Esophagus squamous epithelium (tissue), 5 donors: ENCODE data around the gene CACNB1. TPM values are rescaled to one million over a fixed set of nuclear protein-coding genes. Genes with fewer than 3 reads are reported as not detected.

Experiments used
- DNase-seq: peaks from one replicate; lab custom pipeline; 2025; lab: John Stamatoyannopoulos, UW
- H3K27ac ChIP-seq, 4 donors: fragments of 200-600 bp; sonication (generic); one replicate each; pipeline ENCODE4 v1.5.1; 2016 to 2019; ENCODE audit warnings: mild to moderate bottlenecking in 1 of 4
- H3K27me3 ChIP-seq, 4 donors: fragments of 200-600 bp; sonication (generic); 1 replicate in 3 of 4; 2 replicates in 1 of 4; pipeline versions ENCODE4 v1.5.1 to v1.6.0; 2017 to 2021; ENCODE audit warnings: antibody characterized with exemption in 1 of 4
- H3K36me3 ChIP-seq, 3 donors: fragments of 200-600 bp; sonication (generic); one replicate each; pipeline ENCODE4 v1.5.1; 2016 to 2019
- H3K4me1 ChIP-seq, 3 donors: fragments of 200-600 bp; sonication (generic); one replicate each; pipeline ENCODE4 v1.5.1; 2017 to 2019
- H3K4me3 ChIP-seq, 4 donors: fragments of 200-600 bp; sonication (generic); 1 replicate in 3 of 4; 2 replicates in 1 of 4; pipeline ENCODE4 v1.5.1; 2016 to 2019; ENCODE audit warnings: mild to moderate bottlenecking in 2 of 4, moderate library complexity in 1 of 4
- H3K9me3 ChIP-seq, 3 donors: fragments of 200-600 bp; sonication (generic); one replicate each; pipeline ENCODE4 v1.5.1; 2016 to 2019
- CTCF ChIP-seq, 6 experiments: fragments of 450-650 bp in 4 of 6; fragments of 200-600 bp in 2 of 6; sonication (generic) in 2 of 6; IDR thresholded peaks; one replicate each; pipeline ENCODE4 v1.5.1; 2016 to 2019; ENCODE audit warnings: antibody characterized with exemption in 6 of 6, mild to moderate bottlenecking in 4 of 6, moderate library complexity in 4 of 6
- POLR2A ChIP-seq, 4 donors: fragments of 450-650 bp; IDR thresholded peaks; one replicate each; pipeline ENCODE4 v1.6.1; 2017; ENCODE audit warnings: antibody characterized with exemption in 4 of 4, mild to moderate bottlenecking in 4 of 4, moderate library complexity in 3 of 4
- WGBS, 2 donors: methylation state at CpG; one replicate each; pipeline ENCODE4 v1.1.5; 2018; 5-methylcytosine and 5-hydroxymethylcytosine counted together
- intact Hi-C: fragments of 100-400 bp; cut with DNase I; formaldehyde crosslinking; loops from one replicate; pipeline ENCODE4 v1.15.0; 2022
- total RNA-seq, 4 donors: library from RNA; depleted of rRNA; stranded (reverse); fragments of >200 nt; gene quantifications; one replicate each; pipeline ENCODE4 v1.1.0, GENCODE V29; 2016
- donor health status: DM: yes; HTN: yes; CAD: no.

Gene CACNB1
- total RNA-seq, 4 donors from 2014 or later: 0.53 to 3.6 (median 0.99) TPM

GRCh38 chr17:39204245-39204644 is 6.8 kb upstream of the CACNB1 start:
- peaks cover 28 to 42% (median 30%) of the 10 kb centered on the region in 3 donors for H3K36me3 ChIP-seq
- H3K4me3 ChIP-seq: no peak overlapping the region
- DNase-seq: no peak
- H3K27ac ChIP-seq: no peak overlapping the region
- H3K4me1 ChIP-seq: peaks cover 17 to 44% (median 24%) of the 10 kb centered on the region in 3 donors
- no peaks in the 10 kb centered on the region for H3K27me3 ChIP-seq
- TF ChIP-seq POLR2A (IDR thresholded peaks at IDR 0.05): no peak
- no peak for TF ChIP-seq CTCF (IDR thresholded peaks at IDR 0.05)
- 78% methylated on average over 8 of the region's 8 CpGs; no CpG with 5 or more reads in 1 of the 2 donors for WGBS, 2 donors
- H3K9me3 ChIP-seq: no peaks in the 10 kb centered on the region
- intact Hi-C loops: no loop called here

GRCh38 chr17:39200957-39201510 is 3.6 kb upstream of the CACNB1 start:
- Histone ChIP-seq H3K9me3 (no peaks in the 10 kb centered on the region), H3K4me3 (peak overlapping the region; percentile 76 to 90 (median 84)), H3K4me1 (peaks cover 28 to 59% (median 41%) of the 10 kb centered on the region in 3 donors), H3K27me3 (no peaks in the 10 kb centered on the region), H3K27ac (peak overlapping the region; percentile 93 to 97 (median 96)), H3K36me3 (peaks cover 28 to 42% (median 30%) of the 10 kb centered on the region in 3 donors)
- intact Hi-C loops: no loop called here
- WGBS, 2 donors: 24 to 26% methylated on average over 11 of the region's 11 CpGs
- TF ChIP-seq CTCF (IDR thresholded peaks at IDR 0.05): no peak
- TF ChIP-seq POLR2A (IDR thresholded peaks at IDR 0.05): no peak
- DNase-seq: no peak

GRCh38 chr17:39200070-39200879 is 2.8 kb upstream of the CACNB1 start, which contains the start of gene RPL19:
Gene RPL19 (plus strand): TSS chr17:39200283. CDS start chr17:39200345, 62 bp downstream.
- Histone ChIP-seq H3K36me3 (peaks cover 28 to 41% (median 30%) of the 10 kb centered on the region in 3 donors), H3K4me3 (peak within 1 kb of the TSS; percentile 76 to 90 (median 84)), H3K27me3 (no peaks in the 10 kb centered on the region), H3K27ac (peak within 1 kb of the TSS; percentile 93 to 97 (median 96)), H3K4me1 (peaks cover 36 to 67% (median 47%) of the 10 kb centered on the region in 3 donors), H3K9me3 (no peaks in the 10 kb centered on the region)
- TF ChIP-seq CTCF (IDR thresholded peaks at IDR 0.05): no peak
- TF ChIP-seq POLR2A (IDR thresholded peaks at IDR 0.05): peak in 2 of 4 donors; percentile 35 to 74
- intact Hi-C loops: no loop called here
- DNase-seq: no peak
- WGBS, 2 donors: 0 to 1% methylated on average over 19 to 36 of the region's 52 CpGs

GRCh38 chr17:39199820-39200069 is 2.3 kb upstream of the CACNB1 start:
- Histone ChIP-seq H3K4me3 (peak overlapping the region; percentile 76 to 90 (median 84)), H3K4me1 (peaks cover 39 to 72% (median 52%) of the 10 kb centered on the region in 3 donors), H3K27me3 (no peaks in the 10 kb centered on the region), H3K27ac (peak overlapping the region; percentile 93 to 97 (median 96)), H3K36me3 (peaks cover 23 to 36% (median 28%) of the 10 kb centered on the region in 3 donors), H3K9me3 (no peaks in the 10 kb centered on the region)
- intact Hi-C loops: no loop called here
- peak in 1 of 4 donors; percentile 46 for TF ChIP-seq POLR2A (IDR thresholded peaks at IDR 0.05)
- peak in 1 of 6 experiments; percentile 27 for TF ChIP-seq CTCF (IDR thresholded peaks at IDR 0.05)
- DNase-seq: peak; percentile 62
- WGBS, 2 donors: 0 to 1% methylated on average over 10 of the region's 10 CpGs

GRCh38 chr17:39198186-39198566 is 707 bp upstream of the CACNB1 start:
- no peak for TF ChIP-seq POLR2A (IDR thresholded peaks at IDR 0.05)
- no peak for TF ChIP-seq CTCF (IDR thresholded peaks at IDR 0.05)
- 71 to 74% methylated on average over 4 of the region's 4 CpGs for WGBS, 2 donors
- Histone ChIP-seq H3K27ac (peak overlapping the region; percentile 74 to 97 (median 88)), H3K27me3 (no peaks in the 10 kb centered on the region), H3K36me3 (peaks cover 12 to 28% (median 13%) of the 10 kb centered on the region in 3 donors), H3K4me1 (peaks cover 39 to 81% (median 52%) of the 10 kb centered on the region in 3 donors), H3K9me3 (no peaks in the 10 kb centered on the region), H3K4me3 (peak overlapping the region in 2 of 4 donors; percentile 78 to 84)
- intact Hi-C loops: no loop called here
- DNase-seq: no peak
